Right renal cortex interstitium (tissue), 3 donors: Measurements from ENCODE around the gene ZNF593OS. TPM values are rescaled to one million over a fixed set of nuclear protein-coding genes. Genes with fewer than 3 reads are reported as not detected.

Experiments used
- DNase-seq, 3 donors: peaks; one replicate each; pipeline ENCODE4 v3.0.0-alpha.2; 2013; ENCODE audit warnings: low read depth in 3 of 3, low spot score in 2 of 3
- polyA plus RNA-seq, 3 donors: library from polyadenylated mRNA; unstranded; fragments of 120-200 nt; gene quantifications; one replicate each; pipeline ENCODE4 v1.2.1, GENCODE V29; 2013; ENCODE audit not compliant: insufficient read length in 3 of 3

Gene ZNF593OS
- polyA plus RNA-seq, 3 donors = 0.42 to 0.62 (median 0.60) TPM

- no peak for DNase-seq
Observed at GRCh38 chr1:26184883-26185282, 13.3 kb upstream of the ZNF593OS start.

GRCh38 chr1:26184086-26184485, 12.5 kb upstream of the ZNF593OS start:
- no peak for DNase-seq

DNA sequence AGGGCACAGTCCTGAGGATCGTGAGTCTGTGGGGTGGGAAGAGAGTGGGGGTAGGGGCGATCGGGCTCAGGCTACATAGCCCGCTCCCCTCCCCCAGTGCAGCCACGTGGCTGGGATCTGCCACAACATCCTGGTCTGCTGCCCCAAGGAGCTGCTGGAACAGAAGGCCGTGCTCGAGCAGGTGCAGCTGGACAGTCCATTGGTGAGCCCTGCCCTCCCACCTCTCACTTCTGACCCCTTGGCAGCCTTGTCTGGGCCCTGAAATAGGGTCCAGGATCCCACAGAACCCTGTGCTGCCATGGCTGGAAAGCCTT, 10.7 kb upstream of the ZNF593OS start:
- no peak for DNase-seq

DNA sequence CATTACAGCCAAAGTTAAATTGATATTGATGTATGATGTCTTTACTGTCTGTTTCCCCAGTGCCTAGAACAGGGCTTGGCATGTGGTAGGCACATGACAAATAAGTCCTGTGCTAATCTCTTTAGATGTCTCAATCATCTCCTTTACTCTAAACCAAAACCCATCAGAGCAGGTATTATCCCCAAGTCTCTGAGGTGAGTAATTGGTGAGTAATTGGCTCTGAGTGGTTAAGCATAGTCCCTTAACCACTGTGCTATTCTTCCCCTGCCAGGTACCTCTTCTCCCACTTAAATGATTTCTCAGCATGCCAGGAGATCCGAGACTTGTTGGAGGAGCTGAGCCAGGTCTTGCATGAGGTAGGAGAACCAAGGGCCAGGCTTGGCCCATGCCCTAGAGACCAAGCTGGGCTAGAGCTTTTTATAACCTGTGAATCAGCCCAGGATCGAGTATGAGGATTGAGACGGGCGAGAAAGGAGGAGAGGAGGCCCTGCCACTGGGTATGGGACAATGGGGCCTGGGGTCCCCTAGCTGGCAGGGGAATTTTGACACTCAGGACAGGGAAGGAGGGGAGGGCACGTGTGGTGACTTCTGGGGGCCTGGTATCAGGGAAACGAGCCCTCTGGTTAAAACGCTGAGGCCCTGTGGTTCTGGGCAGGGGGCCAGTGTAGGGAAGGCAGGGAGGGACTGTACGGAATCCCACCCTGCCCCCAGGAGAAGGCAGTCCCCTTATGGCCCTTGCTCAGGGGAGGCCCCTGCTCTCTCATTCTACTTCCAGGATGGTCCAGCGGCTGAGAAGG, 10.2 kb upstream of the ZNF593OS start:
- DNase-seq = no peak

DNA sequence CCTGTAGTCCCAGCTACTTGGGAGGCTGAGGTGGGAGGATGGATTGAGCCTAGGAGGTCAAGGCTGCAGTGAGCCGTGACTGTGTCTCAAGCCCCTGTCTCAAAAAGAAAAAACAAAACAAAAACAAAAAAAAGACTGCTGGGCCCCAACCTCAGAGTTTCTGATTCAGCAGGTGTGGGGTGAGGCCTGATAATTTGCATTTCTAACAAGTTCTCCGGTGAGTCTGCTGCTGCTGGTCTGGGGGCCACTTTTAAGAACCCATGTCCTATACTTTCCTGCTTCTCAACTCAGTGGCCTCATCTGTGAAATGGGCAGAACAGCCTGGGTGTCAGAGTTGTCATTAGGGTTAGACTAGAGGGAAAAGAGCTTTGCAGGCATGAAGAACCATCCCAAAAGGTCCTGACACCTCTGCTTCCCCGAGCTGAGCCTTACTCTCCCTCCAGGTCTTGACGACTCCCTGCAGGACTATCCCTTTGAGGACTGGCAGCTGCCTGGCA, 8.4 kb upstream of the ZNF593OS start:
- DNase-seq = no peak

DNA sequence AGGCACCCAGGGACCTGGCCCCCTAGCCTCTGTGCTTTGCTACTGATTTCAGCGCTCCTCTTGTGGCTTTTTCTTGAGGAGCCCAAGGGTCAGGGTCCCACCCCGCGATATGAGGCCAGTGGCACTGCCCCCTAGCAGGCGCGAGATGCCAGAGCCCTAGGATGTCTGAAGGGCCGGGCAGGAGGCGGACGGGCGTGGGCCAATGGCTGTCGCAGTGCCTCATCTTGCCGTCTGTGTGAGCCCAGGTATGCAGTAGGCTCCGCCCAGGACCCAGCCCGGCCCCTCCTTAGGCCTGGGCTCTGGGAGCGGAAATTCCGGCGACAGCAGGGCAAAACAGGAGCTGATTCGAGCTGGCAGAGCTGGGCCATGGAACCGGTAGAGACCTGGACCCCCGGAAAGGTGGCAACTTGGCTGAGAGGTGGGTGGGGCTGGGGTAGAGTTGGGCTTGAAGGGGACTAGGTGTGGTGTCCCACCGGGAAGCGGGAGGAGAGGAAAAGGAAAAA, 5.6 kb upstream of the ZNF593OS start, which contains the start of gene CNKSR1:
Gene CNKSR1, plus strand, starts transcription at position 310 of the 503 bp plus-strand sequence. Its CDS starts 57 bp downstream, at position 367.
- DNase-seq = no peak

DNA sequence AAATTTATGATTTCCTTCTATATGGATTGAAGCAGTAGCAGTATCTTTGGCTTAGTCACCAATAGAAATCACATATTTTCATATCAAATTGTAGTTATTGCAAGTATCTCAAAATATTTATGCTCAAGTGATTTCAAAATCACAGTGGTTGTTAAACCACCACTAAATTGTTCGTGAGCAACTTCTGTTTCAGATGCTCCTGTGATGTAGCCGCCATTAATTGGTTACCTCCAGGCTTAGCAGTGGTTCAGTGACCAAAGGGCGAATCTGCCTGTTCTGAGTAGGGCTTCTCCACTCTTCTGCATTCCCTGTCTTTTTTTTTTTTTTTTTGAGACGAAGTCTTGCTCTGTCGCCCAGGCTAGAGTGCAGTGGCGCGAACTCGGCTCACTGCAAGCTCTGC, 3.7 kb upstream of the ZNF593OS start:
- no peak for DNase-seq

- DNase-seq = no peak
Observed at GRCh38 chr1:26170472-26170821, 1.2 kb downstream of the ZNF593OS start.

GRCh38 chr1:26169669-26170471, 1.8 kb downstream of the ZNF593OS start, which contains the start of gene ZNF593:
Gene ZNF593, plus strand, starts transcription at chr1:26169908. Its CDS starts 76 bp downstream, at chr1:26169984.
- DNase-seq = peak in 2 of 3 donors; percentile 74 to 82

DNA sequence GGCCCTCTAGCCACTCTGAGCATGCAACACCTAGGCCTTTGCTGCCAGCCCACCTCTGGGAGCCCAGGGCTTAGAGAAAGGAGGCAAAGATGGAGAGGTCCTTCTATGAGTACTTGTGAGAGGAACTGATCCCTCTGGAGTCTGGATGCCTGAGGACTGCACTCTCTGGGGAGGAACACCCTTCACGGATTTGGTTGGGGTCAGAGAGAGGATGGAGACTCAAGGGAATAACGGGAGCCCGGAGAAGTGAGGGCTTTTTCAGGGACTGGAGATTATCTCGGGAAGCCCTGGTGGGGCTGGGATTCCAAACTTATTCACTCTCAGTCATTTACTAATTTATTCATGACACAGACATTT, 2.5 kb downstream of the ZNF593OS start:
- no peak for DNase-seq

DNA sequence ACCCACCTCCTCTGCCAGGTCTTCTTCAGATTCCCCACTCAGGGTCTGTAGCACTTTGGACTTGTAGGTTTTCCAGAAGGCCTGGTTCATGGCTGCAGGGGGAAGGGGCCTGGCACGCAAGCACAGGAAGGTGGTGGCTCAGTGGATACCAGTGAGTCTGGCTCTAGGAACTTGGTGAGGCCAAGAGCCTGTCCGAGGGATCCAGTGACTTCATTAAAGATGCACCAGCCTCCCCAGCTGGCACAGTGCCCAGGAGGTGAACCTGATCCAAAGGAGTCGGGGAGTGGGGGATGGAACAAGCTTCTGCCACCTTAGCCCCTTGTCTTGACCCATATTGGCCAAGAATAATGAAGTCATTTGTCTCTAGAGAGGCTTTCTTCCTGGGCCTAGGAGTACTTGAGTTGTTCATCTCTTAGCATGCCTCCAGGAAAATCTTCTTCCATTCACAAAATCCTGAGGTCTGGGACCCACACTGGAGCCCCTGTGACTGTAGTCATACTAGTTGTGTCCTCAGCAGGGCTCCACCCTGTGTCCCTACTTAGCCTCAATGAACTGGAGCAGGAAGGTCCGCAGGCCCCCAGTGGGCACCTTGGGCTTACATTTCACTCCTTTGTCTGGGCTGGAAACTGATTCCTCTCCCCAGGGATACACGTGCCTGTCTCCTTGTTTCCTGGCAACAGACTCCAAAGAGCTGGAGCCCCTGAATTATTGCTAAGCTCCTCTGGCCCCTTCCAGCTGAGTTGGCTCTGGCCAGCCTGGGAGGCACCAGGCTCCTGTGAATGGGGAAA, 3.0 kb downstream of the ZNF593OS start, which contains the start of gene C1orf232:
Gene C1orf232, minus strand, starts transcription at position 554 of the 788 bp plus-strand sequence. Its CDS starts 464 bp downstream, at position 90.
- no peak for DNase-seq

- DNase-seq = no peak
Observed at GRCh38 chr1:26166719-26167281, 4.8 kb downstream of the ZNF593OS start.

- DNase-seq = no peak
Observed at GRCh38 chr1:26164861-26165842, 6.5 kb downstream of the ZNF593OS start.

GRCh38 chr1:26164036-26164860, 7.4 kb downstream of the ZNF593OS start:
- no peak for DNase-seq

GRCh38 chr1:26163684-26164035, 8.0 kb downstream of the ZNF593OS start:
- DNase-seq = no peak

DNA sequence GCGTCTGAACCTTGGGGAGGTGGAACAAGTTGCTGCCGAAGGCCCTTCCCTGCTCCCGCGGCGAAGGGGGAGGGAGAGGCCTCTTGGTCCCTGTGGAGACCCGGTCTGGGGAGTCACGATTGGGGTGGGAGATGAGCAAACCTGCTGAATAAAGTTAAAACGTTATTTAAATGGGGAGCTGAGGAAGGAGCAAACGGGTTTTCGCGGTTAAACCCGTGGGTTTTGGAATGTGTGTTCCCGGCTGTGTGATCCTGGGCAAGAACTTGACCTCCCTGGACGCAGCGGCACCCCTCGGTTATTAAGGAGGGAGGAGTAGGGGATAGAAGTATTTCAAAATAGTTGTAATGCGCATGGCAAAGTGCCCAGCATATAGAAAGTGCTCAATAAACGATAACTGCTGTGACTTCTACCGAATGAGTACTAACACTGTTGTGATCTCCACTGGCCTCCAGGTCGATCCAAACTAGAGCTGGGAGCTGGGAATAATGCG, 9.4 kb downstream of the ZNF593OS start:
- DNase-seq = no peak

GRCh38 chr1:26161415-26162219, 10.0 kb downstream of the ZNF593OS start:
- DNase-seq = no peak
